AG04449 (cell line): Measurements from ENCODE around the gene NT5C1B.

Source experiments
- CTCF ChIA-PET: fragments of 350-600 bp; formaldehyde crosslinking; extraction: SDS; loops from one replicate; lab custom pipeline; 2021; ENCODE audit warnings: antibody characterized with exemption; lab: Yijun Ruan, JAX
- POLR2A ChIA-PET: fragments of 400-600, 350-600 bp; formaldehyde crosslinking; extraction: SDS; loops from one replicate; lab custom pipeline; 2020; ENCODE audit warnings: antibody characterized with exemption, inconsistent platforms; lab: Yijun Ruan, JAX
- DNase-seq: peaks from one replicate; pipeline ENCODE4 v3.0.0-alpha.2; 2010; ENCODE audit warnings: low read depth, low spot score
- H3K4me3 ChIP-seq: 2 replicates; pipeline ENCODE4 v1.5.1; 2011; ENCODE audit warnings: low read depth, mild to moderate bottlenecking, control low read depth, low read length
- TF ChIP-seq, protein P1 (sequence below): IDR thresholded peaks from one replicate; pipeline ENCODE4 v1.5.1; 2011; ENCODE audit warnings: mild to moderate bottlenecking, moderate library complexity, low read length, control low read depth, inconsistent platforms; ENCODE audit not compliant: insufficient read depth; ENCODE audit errors: missing control alignments

NT5C1B gene

GRCh38 chr2:18604531-18604885 is 15.1 kb upstream of the NT5C1B start:
- no peak for DNase-seq
- POLR2A ChIA-PET = interaction anchor here (0.7 kb wide), 1 partner anchor 44 kb away, joined by 3 read pairs; the partner anchor contains the start of gene RDH14
- TF ChIP-seq, protein P1, sequence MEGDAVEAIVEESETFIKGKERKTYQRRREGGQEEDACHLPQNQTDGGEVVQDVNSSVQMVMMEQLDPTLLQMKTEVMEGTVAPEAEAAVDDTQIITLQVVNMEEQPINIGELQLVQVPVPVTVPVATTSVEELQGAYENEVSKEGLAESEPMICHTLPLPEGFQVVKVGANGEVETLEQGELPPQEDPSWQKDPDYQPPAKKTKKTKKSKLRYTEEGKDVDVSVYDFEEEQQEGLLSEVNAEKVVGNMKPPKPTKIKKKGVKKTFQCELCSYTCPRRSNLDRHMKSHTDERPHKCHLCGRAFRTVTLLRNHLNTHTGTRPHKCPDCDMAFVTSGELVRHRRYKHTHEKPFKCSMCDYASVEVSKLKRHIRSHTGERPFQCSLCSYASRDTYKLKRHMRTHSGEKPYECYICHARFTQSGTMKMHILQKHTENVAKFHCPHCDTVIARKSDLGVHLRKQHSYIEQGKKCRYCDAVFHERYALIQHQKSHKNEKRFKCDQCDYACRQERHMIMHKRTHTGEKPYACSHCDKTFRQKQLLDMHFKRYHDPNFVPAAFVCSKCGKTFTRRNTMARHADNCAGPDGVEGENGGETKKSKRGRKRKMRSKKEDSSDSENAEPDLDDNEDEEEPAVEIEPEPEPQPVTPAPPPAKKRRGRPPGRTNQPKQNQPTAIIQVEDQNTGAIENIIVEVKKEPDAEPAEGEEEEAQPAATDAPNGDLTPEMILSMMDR = no peak
- CTCF ChIA-PET = interaction anchor here (2.1 kb wide), 1 partner anchor 20 kb away, joined by 9 read pairs; no protein-coding TSS in a partner anchor
- no peak overlapping the region for H3K4me3 ChIP-seq

DNA sequence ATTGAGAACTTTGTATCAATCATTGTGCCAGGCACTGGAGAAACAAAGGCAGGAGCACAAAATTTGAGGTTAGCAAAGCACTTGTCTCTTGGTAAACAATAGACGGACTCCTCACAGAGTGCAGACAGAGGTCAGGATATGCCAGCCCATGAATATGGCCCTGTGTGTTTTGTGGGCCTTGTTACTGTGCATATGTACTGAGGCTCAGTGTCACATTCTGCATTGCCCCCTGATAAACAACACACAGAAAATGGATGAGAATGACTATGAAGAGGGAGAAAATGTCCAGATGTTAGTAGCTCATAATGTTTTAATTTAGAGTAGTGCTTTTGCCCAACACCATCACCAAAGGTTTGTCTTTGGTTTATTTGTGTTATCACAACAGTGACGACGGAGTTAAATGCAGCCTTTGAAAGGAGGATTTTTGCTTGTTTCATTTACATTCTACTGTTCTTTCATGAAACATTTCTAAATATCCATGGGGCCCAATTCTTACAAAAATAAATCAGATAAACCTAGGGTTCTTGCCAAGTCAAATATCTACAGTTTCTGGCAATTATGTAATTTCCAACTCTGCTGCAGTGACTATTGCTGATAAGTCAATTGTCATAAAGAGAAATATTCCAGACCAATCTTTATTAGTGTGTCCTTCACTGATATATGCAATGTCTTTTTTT is 14.6 kb upstream of the NT5C1B start:
- DNase-seq = no peak
- no peak overlapping the region for H3K4me3 ChIP-seq
- CTCF ChIA-PET = interaction anchor here (2.1 kb wide), 1 partner anchor 20 kb away, joined by 9 read pairs; no protein-coding TSS in a partner anchor
- POLR2A ChIA-PET = no interaction called here
- TF ChIP-seq, protein P1 = no peak

- H3K4me3 ChIP-seq = no peak overlapping the region
- ChIA-PET POLR2A (no interaction called here), CTCF (interaction anchor here (1.4 to 1.6 kb wide), 2 partner anchors 10 to 82 kb away, joined by 4 to 10 read pairs; no protein-coding TSS in a partner anchor)
- TF ChIP-seq, protein P1 = no peak
- no peak for DNase-seq
Measured at GRCh38 chr2:18602298-18602697, 12.9 kb upstream of the NT5C1B start.

DNA sequence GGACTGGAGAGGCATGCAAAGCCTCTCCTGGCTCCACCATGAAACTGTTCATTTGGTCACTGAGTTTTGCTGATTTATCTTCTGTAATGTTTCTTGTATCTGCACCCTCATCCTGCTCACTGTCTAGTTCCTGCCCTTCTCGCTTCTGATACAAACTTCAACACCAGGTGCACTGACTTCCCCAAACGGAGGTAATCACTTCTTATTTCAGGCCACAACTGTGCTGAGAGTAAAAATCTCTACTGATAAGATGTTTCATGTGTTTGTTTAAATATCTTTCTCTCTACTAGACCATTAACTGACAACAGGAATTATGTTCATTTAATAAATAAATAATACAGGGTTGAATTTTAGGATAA is 10.9 kb upstream of the NT5C1B start:
- H3K4me3 ChIP-seq = no peak overlapping the region
- TF ChIP-seq, protein P1 = no peak
- ChIA-PET CTCF (no interaction called here), POLR2A (no interaction called here)
- DNase-seq = no peak

- TF ChIP-seq, protein P1 = no peak
- ChIA-PET POLR2A (interaction anchor here (0.7 kb wide), 1 partner anchor 103 kb away, joined by 3 read pairs; no protein-coding TSS in a partner anchor), CTCF (interaction anchor here (0.8 kb wide), 1 partner anchor 81 kb away, joined by 3 read pairs; no protein-coding TSS in a partner anchor)
- DNase-seq = no peak
- no peak overlapping the region for H3K4me3 ChIP-seq
Measured at GRCh38 chr2:18599509-18600254, 10.3 kb upstream of the NT5C1B start.
